ENCODE data around the gene UBXN10. TPM values are rescaled to one million over a fixed set of nuclear protein-coding genes. Genes with fewer than 3 reads are reported as not detected.
A peak's percentile ranks its signal among the peaks of the same experiment; 100 is the strongest.

UBXN10 gene
- total RNA-seq, 1 experiment from 2014 or later = 0.05 TPM

DNA sequence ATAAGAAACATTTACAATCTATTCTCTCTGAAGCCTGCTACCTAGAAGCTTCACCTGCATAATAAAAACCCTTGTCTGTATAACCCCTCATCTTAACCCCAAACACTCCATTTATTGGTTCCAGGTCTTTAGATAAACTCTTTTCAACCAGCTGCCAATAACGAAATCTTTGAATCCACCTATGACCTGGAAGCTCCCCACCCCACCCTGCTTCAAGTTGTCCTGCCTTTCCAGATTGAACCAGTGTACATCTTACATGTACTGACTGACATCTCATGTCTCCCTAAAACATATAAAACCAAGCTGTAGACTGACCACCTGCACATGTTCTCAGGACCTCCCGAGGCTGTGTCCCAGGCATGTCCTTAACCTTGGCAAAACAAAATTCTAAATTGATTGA is 54.1 kb downstream of the UBXN10 start:
- DNase-seq (ENCODE audit: low read depth, low spot score) = no peak
- intact Hi-C loops (cut with micrococcal nuclease; ENCODE audit: unreplicated experiment) (no loop called here), in situ Hi-C loops (cut with HindIII; ENCODE audit: low pct_unique_long_range_greater_than_20kb, low sequenced_read_pairs) (no loop called here)
- CTCF ChIA-PET = no interaction called here
- ATAC-seq = no peak
- POLR2A ChIA-PET = no interaction called here
- H3K4me1 ChIP-seq (ENCODE audit: control insufficient read depth, insufficient read depth, low read length) = no peaks in the 10 kb centered on the region
- H3K9me3 ChIP-seq (ENCODE audit: control insufficient read depth, insufficient read depth, low read depth, low read length) = no peaks in the 10 kb centered on the region
- H3K27ac ChIP-seq (ENCODE audit: low read length) = no peak overlapping the region
- no peaks in the 10 kb centered on the region for H3K36me3 ChIP-seq (ENCODE audit: control insufficient read depth, insufficient read depth, low read length)
- no TSS peak for BruUV-seq (replicated peaks)
- H3K4me3 ChIP-seq (ENCODE audit: low read depth in 2 of 2, low read length in 2 of 2) = no peak overlapping the region
- H3K27me3 ChIP-seq (ENCODE audit: control insufficient read depth, insufficient read depth, low read length) = peaks cover 18% of the 10 kb centered on the region
- TF ChIP-seq TCF7L2 (IDR thresholded peaks at IDR 0.05; ENCODE audit: low read depth, low read length) (no peak), SIN3A (IDR thresholded peaks at IDR 0.05; ENCODE audit: borderline replicate concordance, insufficient read depth, low read depth, low read length) (no peak), POLR2AphosphoS5 (IDR thresholded peaks at IDR 0.05; ENCODE audit: low read depth, low read length) (no peak)
- TF ChIP-seq, protein P1, sequence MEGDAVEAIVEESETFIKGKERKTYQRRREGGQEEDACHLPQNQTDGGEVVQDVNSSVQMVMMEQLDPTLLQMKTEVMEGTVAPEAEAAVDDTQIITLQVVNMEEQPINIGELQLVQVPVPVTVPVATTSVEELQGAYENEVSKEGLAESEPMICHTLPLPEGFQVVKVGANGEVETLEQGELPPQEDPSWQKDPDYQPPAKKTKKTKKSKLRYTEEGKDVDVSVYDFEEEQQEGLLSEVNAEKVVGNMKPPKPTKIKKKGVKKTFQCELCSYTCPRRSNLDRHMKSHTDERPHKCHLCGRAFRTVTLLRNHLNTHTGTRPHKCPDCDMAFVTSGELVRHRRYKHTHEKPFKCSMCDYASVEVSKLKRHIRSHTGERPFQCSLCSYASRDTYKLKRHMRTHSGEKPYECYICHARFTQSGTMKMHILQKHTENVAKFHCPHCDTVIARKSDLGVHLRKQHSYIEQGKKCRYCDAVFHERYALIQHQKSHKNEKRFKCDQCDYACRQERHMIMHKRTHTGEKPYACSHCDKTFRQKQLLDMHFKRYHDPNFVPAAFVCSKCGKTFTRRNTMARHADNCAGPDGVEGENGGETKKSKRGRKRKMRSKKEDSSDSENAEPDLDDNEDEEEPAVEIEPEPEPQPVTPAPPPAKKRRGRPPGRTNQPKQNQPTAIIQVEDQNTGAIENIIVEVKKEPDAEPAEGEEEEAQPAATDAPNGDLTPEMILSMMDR (IDR thresholded peaks at IDR 0.05) = no peak
- TF ChIP-seq, protein P2, sequence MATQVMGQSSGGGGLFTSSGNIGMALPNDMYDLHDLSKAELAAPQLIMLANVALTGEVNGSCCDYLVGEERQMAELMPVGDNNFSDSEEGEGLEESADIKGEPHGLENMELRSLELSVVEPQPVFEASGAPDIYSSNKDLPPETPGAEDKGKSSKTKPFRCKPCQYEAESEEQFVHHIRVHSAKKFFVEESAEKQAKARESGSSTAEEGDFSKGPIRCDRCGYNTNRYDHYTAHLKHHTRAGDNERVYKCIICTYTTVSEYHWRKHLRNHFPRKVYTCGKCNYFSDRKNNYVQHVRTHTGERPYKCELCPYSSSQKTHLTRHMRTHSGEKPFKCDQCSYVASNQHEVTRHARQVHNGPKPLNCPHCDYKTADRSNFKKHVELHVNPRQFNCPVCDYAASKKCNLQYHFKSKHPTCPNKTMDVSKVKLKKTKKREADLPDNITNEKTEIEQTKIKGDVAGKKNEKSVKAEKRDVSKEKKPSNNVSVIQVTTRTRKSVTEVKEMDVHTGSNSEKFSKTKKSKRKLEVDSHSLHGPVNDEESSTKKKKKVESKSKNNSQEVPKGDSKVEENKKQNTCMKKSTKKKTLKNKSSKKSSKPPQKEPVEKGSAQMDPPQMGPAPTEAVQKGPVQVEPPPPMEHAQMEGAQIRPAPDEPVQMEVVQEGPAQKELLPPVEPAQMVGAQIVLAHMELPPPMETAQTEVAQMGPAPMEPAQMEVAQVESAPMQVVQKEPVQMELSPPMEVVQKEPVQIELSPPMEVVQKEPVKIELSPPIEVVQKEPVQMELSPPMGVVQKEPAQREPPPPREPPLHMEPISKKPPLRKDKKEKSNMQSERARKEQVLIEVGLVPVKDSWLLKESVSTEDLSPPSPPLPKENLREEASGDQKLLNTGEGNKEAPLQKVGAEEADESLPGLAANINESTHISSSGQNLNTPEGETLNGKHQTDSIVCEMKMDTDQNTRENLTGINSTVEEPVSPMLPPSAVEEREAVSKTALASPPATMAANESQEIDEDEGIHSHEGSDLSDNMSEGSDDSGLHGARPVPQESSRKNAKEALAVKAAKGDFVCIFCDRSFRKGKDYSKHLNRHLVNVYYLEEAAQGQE (IDR thresholded peaks at IDR 0.05; ENCODE audit: insufficient read depth in 1 of 2, low read depth in 2 of 2, low read length in 1 of 2) = no peak

- no peak overlapping the region for H3K27ac ChIP-seq (ENCODE audit: low read length)
- no peaks in the 10 kb centered on the region for H3K4me1 ChIP-seq (ENCODE audit: control insufficient read depth, insufficient read depth, low read length)
- H3K4me3 ChIP-seq (ENCODE audit: low read depth in 2 of 2, low read length in 2 of 2) = no peak overlapping the region
- TF ChIP-seq POLR2AphosphoS5 (IDR thresholded peaks at IDR 0.05; ENCODE audit: low read depth, low read length) (no peak), SIN3A (IDR thresholded peaks at IDR 0.05; ENCODE audit: borderline replicate concordance, insufficient read depth, low read depth, low read length) (no peak)
- TF ChIP-seq, protein P1 (IDR thresholded peaks at IDR 0.05) = peak; percentile 14; the same call in 1 of the 2 replicates
- intact Hi-C loops (cut with micrococcal nuclease; ENCODE audit: unreplicated experiment) (no loop called here), in situ Hi-C loops (cut with HindIII; ENCODE audit: low pct_unique_long_range_greater_than_20kb, low sequenced_read_pairs) (no loop called here)
- ChIA-PET CTCF (no interaction called here), POLR2A (no interaction called here)
- H3K9me3 ChIP-seq (ENCODE audit: control insufficient read depth, insufficient read depth, low read depth, low read length) = no peaks in the 10 kb centered on the region
- BruUV-seq (replicated peaks) = no TSS peak
- ATAC-seq = no peak
- no peak for DNase-seq (ENCODE audit: low read depth, low spot score)
- H3K36me3 ChIP-seq (ENCODE audit: control insufficient read depth, insufficient read depth, low read length) = no peaks in the 10 kb centered on the region
- H3K27me3 ChIP-seq (ENCODE audit: control insufficient read depth, insufficient read depth, low read length) = peaks cover 18% of the 10 kb centered on the region
These were observed 57.1 kb downstream of the UBXN10 start for GRCh38 chr1:20242890-20243479.

Other genes with a start within 250 kb of the UBXN10 start
- gene PLA2G2A, start 206.5 kb upstream of the UBXN10 start, total RNA-seq (2021; ENCODE audit: unreplicated experiment) = not detected
- not detected for gene PLA2G5, start 115.9 kb upstream of the UBXN10 start, total RNA-seq (2021; ENCODE audit: unreplicated experiment)
- gene PLA2G2D, start 66.6 kb upstream of the UBXN10 start, total RNA-seq (2021; ENCODE audit: unreplicated experiment) = not detected
- not detected for gene PLA2G2F, start 46.8 kb upstream of the UBXN10 start, total RNA-seq (2021; ENCODE audit: unreplicated experiment)
- not detected for gene PLA2G2C, start 422 bp downstream of the UBXN10 start, total RNA-seq (2021; ENCODE audit: unreplicated experiment)
- not detected for gene VWA5B1, start 104.8 kb downstream of the UBXN10 start, total RNA-seq (2021; ENCODE audit: unreplicated experiment)